Activated CD4-positive, alpha-beta T cell treated with anti-CD3 and anti-CD28 coated beads, Interleukin-2, Interleukin-6, amounts not matched to agents 100 ng/mL and 50 ng/mL, durations not matched to agents 16 hours and 8 hours (primary cell): ENCODE results near the gene C17orf107.
A peak's percentile ranks its signal among the peaks of the same experiment; 100 is the strongest.

ENCODE experiments used
- DNase-seq: peaks from one replicate; pipeline ENCODE4 v3.0.0-alpha.2; 2020

C17orf107 gene

DNA sequence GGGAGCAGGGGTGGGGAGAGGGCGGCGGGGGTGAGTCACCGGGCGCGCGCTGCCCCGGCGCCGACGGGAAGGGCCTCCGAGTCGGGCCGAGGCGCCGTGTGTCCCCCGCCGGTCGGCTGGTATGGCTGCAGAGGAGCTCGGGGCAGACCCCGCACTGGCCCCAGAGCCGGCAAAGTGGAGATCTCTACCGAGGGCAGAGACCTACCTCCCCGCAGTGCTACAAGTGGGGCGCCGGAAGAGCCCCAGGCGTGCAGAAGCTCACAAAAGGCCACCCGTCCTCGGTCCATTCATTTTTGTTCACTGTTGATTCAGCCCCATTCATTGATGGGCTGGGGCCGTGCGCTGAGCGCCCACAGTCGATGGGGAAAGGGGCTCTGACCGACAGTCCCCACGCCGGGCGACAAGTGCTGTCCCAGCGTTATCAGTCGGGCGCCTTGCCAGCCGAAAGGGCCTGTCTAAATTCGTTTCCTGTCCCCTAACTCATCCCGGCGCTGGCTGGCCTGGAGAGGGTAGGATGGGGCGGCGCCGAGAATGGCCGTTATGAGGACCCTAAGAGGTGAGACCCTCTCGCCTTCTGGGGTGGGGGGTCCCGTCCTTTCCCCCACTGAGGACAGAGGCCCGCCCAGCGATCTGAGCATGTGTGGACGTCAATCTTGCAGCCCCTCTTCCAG is 50.9 kb downstream of the C17orf107 start:
- DNase-seq, result peak; percentile 47

DNA sequence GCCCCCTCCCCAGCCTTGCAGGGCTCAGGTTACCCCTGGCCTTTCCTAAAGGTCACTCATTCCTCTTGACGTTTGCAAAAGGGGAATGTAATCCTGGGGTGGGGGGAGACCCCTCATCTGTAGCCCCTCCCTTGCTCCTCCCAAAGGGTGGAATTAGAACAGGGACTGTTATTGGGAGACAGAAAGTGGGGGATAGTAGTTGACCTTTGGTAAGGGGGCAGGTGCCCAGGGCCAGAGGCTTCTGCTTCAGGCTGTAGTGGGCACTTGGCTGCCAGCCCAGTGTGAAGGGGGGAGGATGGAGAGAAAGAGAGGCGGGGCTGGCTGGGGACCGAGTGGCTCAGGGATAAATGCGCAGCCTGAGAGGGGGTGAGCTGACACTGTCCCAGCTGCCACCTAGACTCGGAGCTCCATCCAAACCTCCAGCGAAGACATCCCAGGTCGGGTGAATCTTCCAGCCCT is 51.4 kb downstream of the C17orf107 start, which contains the start of gene ENO3:
Gene ENO3 (plus strand): TSS at position 374 of the 459 bp plus-strand sequence. CDS start 711 bp downstream, outside the sequence.
- DNase-seq, result peak; percentile 12

DNA sequence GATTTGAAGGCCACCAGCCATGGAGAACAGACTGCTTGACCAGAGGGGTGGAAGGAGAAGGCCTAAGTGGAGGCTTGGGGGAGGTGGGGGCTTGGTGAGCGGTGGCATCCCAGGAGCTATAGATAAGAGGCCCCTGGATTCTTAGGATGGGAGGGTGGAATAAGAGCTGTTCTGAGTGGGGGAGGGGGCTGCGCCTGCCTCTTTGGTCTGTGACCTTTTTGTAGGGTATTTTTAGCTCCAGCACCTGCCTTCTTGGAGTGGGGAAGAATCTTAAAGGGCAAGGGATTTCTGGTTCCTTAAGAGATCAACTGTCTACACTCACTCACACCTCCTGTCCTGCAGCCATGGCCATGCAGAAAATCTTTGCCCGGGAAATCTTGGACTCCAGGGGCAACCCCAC is 52.1 kb downstream of the C17orf107 start:
- no peak for DNase-seq
